HCT116 (cell line): Measurements from ENCODE around the gene SCG3.

Experiments used
- ATF3 ChIP-seq: IDR thresholded peaks from 2 replicates; pipeline ENCODE4 v1.6.1; 2012
- CTCF ChIP-seq, 3 experiments: fragments of 200-600 bp in 1 of 3; sonication (generic) in 1 of 3; IDR thresholded peaks in 2 of 3; conservative IDR thresholded peaks in 1 of 3; 2 replicates each; pipeline ENCODE4 v1.5.1; 2012 to 2017; ENCODE audit warnings: low read depth in 2 of 3, low read length in 2 of 3, antibody characterized with exemption in 1 of 3, borderline replicate concordance in 1 of 3, control low read depth in 1 of 3, mild to moderate bottlenecking in 1 of 3, mixed read lengths in 1 of 3, mixed run types in 1 of 3, moderate library complexity in 1 of 3; ENCODE audit not compliant: insufficient read depth in 1 of 3
- ELF1 ChIP-seq: IDR thresholded peaks from 2 replicates; pipeline ENCODE4 v1.6.1; 2012; ENCODE audit warnings: low read depth, borderline replicate concordance
- EZH2 ChIP-seq: fragments of 200-600 bp; sonication (generic); IDR thresholded peaks from 2 replicates; pipeline ENCODE4 v1.6.1; 2017; ENCODE audit warnings: antibody characterized with exemption, mixed run types
- EZH2phosphoT487 ChIP-seq: fragments of 200-600 bp; IDR thresholded peaks from 2 replicates; pipeline ENCODE4 v1.6.1; 2018; ENCODE audit warnings: antibody characterized with exemption, borderline replicate concordance
- MAX ChIP-seq: IDR thresholded peaks from 2 replicates; pipeline ENCODE4 v1.6.1; 2012
- POLR2A ChIP-seq: IDR thresholded peaks from 2 replicates; pipeline ENCODE4 v1.7.0; 2011; ENCODE audit warnings: borderline replicate concordance; ENCODE audit not compliant: insufficient read depth, insufficient read length; ENCODE audit errors: extremely low read depth
- POLR2AphosphoS5 ChIP-seq: IDR thresholded peaks from 2 replicates; pipeline ENCODE4 v1.6.1; 2011; ENCODE audit warnings: mild to moderate bottlenecking, low read depth, low read length, moderate library complexity
- REST ChIP-seq: IDR thresholded peaks from 2 replicates; pipeline ENCODE4 v1.6.1; 2012; ENCODE audit warnings: low read depth
- SP1 ChIP-seq: IDR thresholded peaks from 2 replicates; pipeline ENCODE4 v1.6.1; 2012; ENCODE audit warnings: low read depth
- YY1 ChIP-seq: IDR thresholded peaks from 2 replicates; pipeline ENCODE4 v1.6.1; 2011; ENCODE audit warnings: low read length, low read depth, moderate library complexity, mild to moderate bottlenecking; ENCODE audit not compliant: insufficient replicate concordance; ENCODE audit errors: extremely low read depth
- ZNF274 ChIP-seq: fragments of 200-500 bp; sonication (Bioruptor generic); IDR thresholded peaks from 2 replicates; pipeline ENCODE4 v1.6.1; 2014; ENCODE audit warnings: mild to moderate bottlenecking, low read depth, low read length, inconsistent platforms

GRCh38 chr15:51661072-51661471 is 20.2 kb upstream of the SCG3 start:
- TF ChIP-seq CTCF (IDR thresholded peaks at IDR 0.05 in 2 of 3, conservative IDR thresholded peaks at IDR 0.05 in 1 of 3; ENCODE audit: borderline replicate concordance in 1 of 3, insufficient read depth in 1 of 3, low read depth in 2 of 3, low read length in 2 of 3), result no peak
- no peak for TF ChIP-seq ZNF274
- TF ChIP-seq ELF1, result no peak
- TF ChIP-seq MAX, result no peak
- TF ChIP-seq ATF3, result no peak
- TF ChIP-seq EZH2phosphoT487, result no peak
- no peak for TF ChIP-seq YY1
- TF ChIP-seq POLR2A, result no peak
- TF ChIP-seq POLR2AphosphoS5, result no peak
- TF ChIP-seq SP1, result no peak
- no peak for TF ChIP-seq REST
- no peak for TF ChIP-seq EZH2
